Activated T-helper 1 cell treated with anti-CD3 and anti-CD28 coated beads, Interleukin-12 subunit alpha, Interleukin-12 subunit beta, Interleukin-2, Interleukin-4 antibody, amounts not matched to agents 30 ng/mL and 10 ng/mL and 1 ng/mL, durations not matched to agents 14 hours and 24 hours and 36 hours (primary cell): Measurements from ENCODE around the gene KCNJ15. TPM values are rescaled to one million over a fixed set of nuclear protein-coding genes. Genes with fewer than 3 reads are reported as not detected.
"Not testable (repeated sequence)": the region's sequence is repeated elsewhere in the genome, so short reads cannot be mapped to it uniquely, and the experiment has no call there.

Experiments
- DNase-seq: peaks from one replicate; pipeline ENCODE4 v3.0.0; 2021; ENCODE audit warnings: low spot score
- H3K27ac Mint-ChIP-seq: one replicate; pipeline ENCODE4 v1.8.0; 2021; ENCODE audit warnings: mild to moderate bottlenecking, mixed read lengths
- H3K27me3 Mint-ChIP-seq: one replicate; pipeline ENCODE4 v1.8.0; 2022; ENCODE audit warnings: mild to moderate bottlenecking, moderate library complexity, mixed read lengths; ENCODE audit not compliant: insufficient read depth
- H3K36me3 Mint-ChIP-seq: one replicate; pipeline ENCODE4 v1.8.0; 2021; ENCODE audit warnings: low read depth, mixed read lengths
- H3K4me1 Mint-ChIP-seq: one replicate; pipeline ENCODE4 v1.8.0; 2021; ENCODE audit warnings: low read depth, mixed read lengths
- H3K4me3 Mint-ChIP-seq: one replicate; pipeline ENCODE4 v1.8.0; 2021; ENCODE audit warnings: mild to moderate bottlenecking, moderate library complexity, mixed read lengths
- H3K9me3 Mint-ChIP-seq: one replicate; pipeline ENCODE4 v1.8.0; 2021; ENCODE audit warnings: mixed read lengths
- intact Hi-C: fragments of 100-400 bp; cut with micrococcal nuclease; formaldehyde crosslinking; loops from one replicate; pipeline ENCODE4 v1.15.1; 2024
- total RNA-seq: library from RNA; stranded (reverse); gene quantifications from 2 replicates; pipeline ENCODE4 v1.2.3, GENCODE V29; 2022

KCNJ15 gene
- total RNA-seq, 1 donor from 2014 or later: 1.7 TPM

- Mint-ChIP-seq H3K4me1 (no peaks in the 10 kb centered on the region), H3K9me3 (peaks cover 24% of the 10 kb centered on the region), H3K36me3 (no peaks in the 10 kb centered on the region), H3K4me3 (no peak overlapping the region), H3K27ac (no peak overlapping the region), H3K27me3 (no peaks in the 10 kb centered on the region)
- DNase-seq: no peak
- intact Hi-C loops: no loop called here
These were observed 22.2 kb upstream of the KCNJ15 start for GRCh38 chr21:38234395-38235142.

GRCh38 chr21:38235251-38235650, 21.5 kb upstream of the KCNJ15 start:
- intact Hi-C loops, H3K27me3 Mint-ChIP-seq, H3K36me3 Mint-ChIP-seq, H3K4me3 Mint-ChIP-seq, H3K4me1 Mint-ChIP-seq, DNase-seq, H3K27ac Mint-ChIP-seq: not testable (repeated sequence)
- H3K9me3 Mint-ChIP-seq: peaks cover 21% of the 10 kb centered on the region

- Mint-ChIP-seq H3K4me3 (no peak overlapping the region), H3K27me3 (no peaks in the 10 kb centered on the region), H3K9me3 (peaks cover 14% of the 10 kb centered on the region), H3K27ac (no peak overlapping the region), H3K4me1 (no peaks in the 10 kb centered on the region), H3K36me3 (no peaks in the 10 kb centered on the region)
- DNase-seq: no peak
- intact Hi-C loops: no loop called here
These were observed 20.6 kb upstream of the KCNJ15 start for GRCh38 chr21:38236232-38236631.

- H3K36me3 Mint-ChIP-seq: peaks cover 2% of the 10 kb centered on the region
- intact Hi-C loops: loop anchor here (10.0 kb wide), 2 partner anchors 525 to 675 kb away; no protein-coding TSS in a partner anchor
- no peaks in the 10 kb centered on the region for H3K9me3 Mint-ChIP-seq
- no peaks in the 10 kb centered on the region for H3K27me3 Mint-ChIP-seq
- H3K4me1 Mint-ChIP-seq: peaks cover 12% of the 10 kb centered on the region
- no peak overlapping the region for H3K27ac Mint-ChIP-seq
- DNase-seq: no peak
- no peak overlapping the region for H3K4me3 Mint-ChIP-seq
These were observed 17.1 kb upstream of the KCNJ15 start for GRCh38 chr21:38239672-38240071.

- Mint-ChIP-seq H3K4me1 (peaks cover 17% of the 10 kb centered on the region), H3K4me3 (no peak overlapping the region), H3K36me3 (peaks cover 2% of the 10 kb centered on the region), H3K9me3 (no peaks in the 10 kb centered on the region), H3K27me3 (no peaks in the 10 kb centered on the region), H3K27ac (no peak overlapping the region)
- intact Hi-C loops: loop anchor here (10.0 kb wide), 2 partner anchors 525 to 675 kb away; no protein-coding TSS in a partner anchor
- no peak for DNase-seq
These were observed 16.7 kb upstream of the KCNJ15 start for GRCh38 chr21:38240129-38240528.

- DNase-seq: no peak
- no peaks in the 10 kb centered on the region for H3K9me3 Mint-ChIP-seq
- intact Hi-C loops: loop anchor here (10.0 kb wide), 2 partner anchors 524 to 676 kb away; no protein-coding TSS in a partner anchor
- H3K4me1 Mint-ChIP-seq: peaks cover 23% of the 10 kb centered on the region
- H3K36me3 Mint-ChIP-seq: peaks cover 2% of the 10 kb centered on the region
- H3K4me3 Mint-ChIP-seq: no peak overlapping the region
- H3K27ac Mint-ChIP-seq: no peak overlapping the region
- H3K27me3 Mint-ChIP-seq: peaks cover 3% of the 10 kb centered on the region
These were observed 15.6 kb upstream of the KCNJ15 start for GRCh38 chr21:38241029-38241740.

GRCh38 chr21:38242061-38242460, 14.7 kb upstream of the KCNJ15 start:
- Mint-ChIP-seq H3K4me3 (no peak overlapping the region), H3K4me1 (peaks cover 23% of the 10 kb centered on the region), H3K27ac (no peak overlapping the region), H3K9me3 (peaks cover 4% of the 10 kb centered on the region), H3K27me3 (peaks cover 3% of the 10 kb centered on the region), H3K36me3 (peaks cover 2% of the 10 kb centered on the region)
- no peak for DNase-seq
- intact Hi-C loops: loop anchor here (10.0 kb wide), 2 partner anchors 523 to 677 kb away; no protein-coding TSS in a partner anchor

GRCh38 chr21:38243732-38244406, 12.9 kb upstream of the KCNJ15 start:
- Mint-ChIP-seq H3K9me3 (peaks cover 5% of the 10 kb centered on the region), H3K27ac (peak overlapping the region; percentile 74), H3K4me1 (peaks cover 32% of the 10 kb centered on the region), H3K27me3 (peaks cover 3% of the 10 kb centered on the region), H3K4me3 (peak overlapping the region; percentile 31), H3K36me3 (peaks cover 2% of the 10 kb centered on the region)
- intact Hi-C loops: loop anchor here (1.0 to 10.0 kb wide), 6 partner anchors 24 to 679 kb away; no protein-coding TSS in a partner anchor
- no peak for DNase-seq

- Mint-ChIP-seq H3K4me1 (peaks cover 37% of the 10 kb centered on the region), H3K9me3 (peaks cover 5% of the 10 kb centered on the region), H3K27ac (peak overlapping the region; percentile 74), H3K27me3 (peaks cover 4% of the 10 kb centered on the region), H3K4me3 (peak overlapping the region; percentile 30), H3K36me3 (peaks cover 2% of the 10 kb centered on the region)
- intact Hi-C loops: loop anchor here (1.0 to 10.0 kb wide), 6 partner anchors 24 to 680 kb away; no protein-coding TSS in a partner anchor
- no peak for DNase-seq
These were observed 12.4 kb upstream of the KCNJ15 start for GRCh38 chr21:38244407-38244787.

- intact Hi-C loops: loop anchor here (1.0 to 10.0 kb wide), 9 partner anchors 23 to 878 kb away; partner anchors contain the start of gene DYRK1A
These were observed 11.6 kb upstream of the KCNJ15 start for GRCh38 chr21:38244885-38245869.

GRCh38 chr21:38246511-38246910, 10.3 kb upstream of the KCNJ15 start:
- no peak overlapping the region for H3K27ac Mint-ChIP-seq
- H3K27me3 Mint-ChIP-seq: peaks cover 6% of the 10 kb centered on the region
- H3K4me3 Mint-ChIP-seq: no peak overlapping the region
- no peak for DNase-seq
- intact Hi-C loops: loop anchor here (5.0 to 10.0 kb wide), 3 partner anchors 518 to 879 kb away; partner anchors contain the start of gene DYRK1A
- peaks cover 39% of the 10 kb centered on the region for H3K4me1 Mint-ChIP-seq
- peaks cover 5% of the 10 kb centered on the region for H3K9me3 Mint-ChIP-seq
- peaks cover 2% of the 10 kb centered on the region for H3K36me3 Mint-ChIP-seq

More at GRCh38 chr21:38244885-38245869, 11.6 kb upstream of the KCNJ15 start:
- H3K27ac Mint-ChIP-seq: peak overlapping the region; percentile 74
- peaks cover 5% of the 10 kb centered on the region for H3K27me3 Mint-ChIP-seq
- peaks cover 39% of the 10 kb centered on the region for H3K4me1 Mint-ChIP-seq
- H3K9me3 Mint-ChIP-seq: peaks cover 5% of the 10 kb centered on the region
- DNase-seq: peak; percentile 53
- H3K36me3 Mint-ChIP-seq: peaks cover 2% of the 10 kb centered on the region
- H3K4me3 Mint-ChIP-seq: peak overlapping the region; percentile 30
